ENCODE data around the gene RB1.

Gene RB1

GRCh38 chr13:48500652-48501197 lies 197.2 kb downstream of the RB1 start:
- no peaks in the 10 kb centered on the region for H3K9me3 Mint-ChIP-seq
- no peak overlapping the region for H3K4me3 Mint-ChIP-seq
- no peaks in the 10 kb centered on the region for H3K27me3 Mint-ChIP-seq
- H3K27ac Mint-ChIP-seq, result peak overlapping the region; percentile 76
- peaks cover 52% of the 10 kb centered on the region for H3K4me1 Mint-ChIP-seq
- no peaks in the 10 kb centered on the region for H3K36me3 Mint-ChIP-seq

GRCh38 chr13:48501705-48502104 lies 198.2 kb downstream of the RB1 start:
- peaks cover 62% of the 10 kb centered on the region for H3K4me1 Mint-ChIP-seq
- no peaks in the 10 kb centered on the region for H3K27me3 Mint-ChIP-seq
- no peaks in the 10 kb centered on the region for H3K36me3 Mint-ChIP-seq
- H3K27ac Mint-ChIP-seq, result no peak overlapping the region
- no peaks in the 10 kb centered on the region for H3K9me3 Mint-ChIP-seq
- no peak overlapping the region for H3K4me3 Mint-ChIP-seq

- no peak overlapping the region for H3K4me3 Mint-ChIP-seq
- no peaks in the 10 kb centered on the region for H3K9me3 Mint-ChIP-seq
- H3K27ac Mint-ChIP-seq, result no peak overlapping the region
- no peaks in the 10 kb centered on the region for H3K27me3 Mint-ChIP-seq
- no peaks in the 10 kb centered on the region for H3K36me3 Mint-ChIP-seq
- peaks cover 71% of the 10 kb centered on the region for H3K4me1 Mint-ChIP-seq
Measured at GRCh38 chr13:48502601-48503319, 199.2 kb downstream of the RB1 start.

GRCh38 chr13:48504606-48505005 lies 201.1 kb downstream of the RB1 start:
- Mint-ChIP-seq H3K9me3 (no peaks in the 10 kb centered on the region), H3K36me3 (no peaks in the 10 kb centered on the region), H3K27ac (peak overlapping the region; percentile 56), H3K4me1 (peaks cover 73% of the 10 kb centered on the region), H3K4me3 (peak overlapping the region; percentile 78), H3K27me3 (no peaks in the 10 kb centered on the region)

GRCh38 chr13:48505012-48505411 lies 201.5 kb downstream of the RB1 start:
- no peaks in the 10 kb centered on the region for H3K36me3 Mint-ChIP-seq

GRCh38 chr13:48505597-48506091 lies 202.1 kb downstream of the RB1 start:
- Mint-ChIP-seq H3K27me3 (no peaks in the 10 kb centered on the region), H3K27ac (peak overlapping the region; percentile 96), H3K4me1 (peaks cover 78% of the 10 kb centered on the region), H3K9me3 (no peaks in the 10 kb centered on the region), H3K36me3 (no peaks in the 10 kb centered on the region), H3K4me3 (peak overlapping the region; percentile 78)

More at GRCh38 chr13:48505012-48505411, 201.5 kb downstream of the RB1 start:
- Mint-ChIP-seq H3K27ac (peak overlapping the region; percentile 96), H3K9me3 (no peaks in the 10 kb centered on the region), H3K4me3 (peak overlapping the region; percentile 78), H3K27me3 (no peaks in the 10 kb centered on the region), H3K4me1 (peaks cover 76% of the 10 kb centered on the region)

- peaks cover 74% of the 10 kb centered on the region for H3K4me1 Mint-ChIP-seq
- H3K27ac Mint-ChIP-seq, result peak overlapping the region; percentile 96
- no peaks in the 10 kb centered on the region for H3K36me3 Mint-ChIP-seq
- no peaks in the 10 kb centered on the region for H3K9me3 Mint-ChIP-seq
- peak overlapping the region; percentile 78 for H3K4me3 Mint-ChIP-seq
- no peaks in the 10 kb centered on the region for H3K27me3 Mint-ChIP-seq
Measured at GRCh38 chr13:48506092-48506701, 202.6 kb downstream of the RB1 start.

GRCh38 chr13:48507021-48507420 lies 203.5 kb downstream of the RB1 start:
- no peak overlapping the region for H3K27ac Mint-ChIP-seq
- H3K4me1 Mint-ChIP-seq, result peaks cover 66% of the 10 kb centered on the region
- H3K36me3 Mint-ChIP-seq, result no peaks in the 10 kb centered on the region
- H3K27me3 Mint-ChIP-seq, result no peaks in the 10 kb centered on the region
- no peaks in the 10 kb centered on the region for H3K9me3 Mint-ChIP-seq
- H3K4me3 Mint-ChIP-seq, result no peak overlapping the region

- H3K4me1 Mint-ChIP-seq, result peaks cover 64% of the 10 kb centered on the region
- H3K36me3 Mint-ChIP-seq, result no peaks in the 10 kb centered on the region
- H3K4me3 Mint-ChIP-seq, result no peak overlapping the region
- H3K9me3 Mint-ChIP-seq, result no peaks in the 10 kb centered on the region
- H3K27me3 Mint-ChIP-seq, result no peaks in the 10 kb centered on the region
- no peak overlapping the region for H3K27ac Mint-ChIP-seq
Measured at GRCh38 chr13:48508011-48508410, 204.5 kb downstream of the RB1 start.

GRCh38 chr13:48510698-48511097 lies 207.1 kb downstream of the RB1 start:
- H3K27me3 Mint-ChIP-seq, result no peaks in the 10 kb centered on the region
- H3K36me3 Mint-ChIP-seq, result peaks cover 5% of the 10 kb centered on the region
- H3K4me1 Mint-ChIP-seq, result peaks cover 37% of the 10 kb centered on the region

GRCh38 chr13:48511621-48512230 lies 208.2 kb downstream of the RB1 start:
- no peak overlapping the region for H3K27ac Mint-ChIP-seq
- no peaks in the 10 kb centered on the region for H3K27me3 Mint-ChIP-seq
- no peaks in the 10 kb centered on the region for H3K9me3 Mint-ChIP-seq
- H3K4me1 Mint-ChIP-seq, result peaks cover 27% of the 10 kb centered on the region
- H3K36me3 Mint-ChIP-seq, result peaks cover 5% of the 10 kb centered on the region
- no peak overlapping the region for H3K4me3 Mint-ChIP-seq

More at GRCh38 chr13:48510698-48511097, 207.1 kb downstream of the RB1 start:
- Mint-ChIP-seq H3K9me3 (no peaks in the 10 kb centered on the region), H3K27ac (no peak overlapping the region), H3K4me3 (no peak overlapping the region)

- H3K36me3 Mint-ChIP-seq, result peaks cover 6% of the 10 kb centered on the region
- H3K4me3 Mint-ChIP-seq, result no peak overlapping the region
- no peaks in the 10 kb centered on the region for H3K27me3 Mint-ChIP-seq
- no peaks in the 10 kb centered on the region for H3K9me3 Mint-ChIP-seq
- H3K27ac Mint-ChIP-seq, result no peak overlapping the region
- H3K4me1 Mint-ChIP-seq, result peaks cover 9% of the 10 kb centered on the region
Measured at GRCh38 chr13:48514793-48515192, 211.2 kb downstream of the RB1 start.

- Mint-ChIP-seq H3K4me3 (no peak overlapping the region), H3K27ac (no peak overlapping the region), H3K36me3 (peaks cover 9% of the 10 kb centered on the region), H3K4me1 (peaks cover under 1% of the 10 kb centered on the region), H3K9me3 (no peaks in the 10 kb centered on the region), H3K27me3 (no peaks in the 10 kb centered on the region)
Measured at GRCh38 chr13:48515732-48516131, 212.2 kb downstream of the RB1 start.

- H3K4me1 Mint-ChIP-seq, result no peaks in the 10 kb centered on the region
- H3K4me3 Mint-ChIP-seq, result no peak overlapping the region
- no peaks in the 10 kb centered on the region for H3K9me3 Mint-ChIP-seq
- no peaks in the 10 kb centered on the region for H3K27me3 Mint-ChIP-seq
- peaks cover 9% of the 10 kb centered on the region for H3K36me3 Mint-ChIP-seq
- H3K27ac Mint-ChIP-seq, result no peak overlapping the region
Measured at GRCh38 chr13:48518083-48518482, 214.5 kb downstream of the RB1 start.

GRCh38 chr13:48526286-48526685 lies 222.7 kb downstream of the RB1 start:
- Mint-ChIP-seq H3K9me3 (no peaks in the 10 kb centered on the region), H3K27ac (no peak overlapping the region), H3K4me1 (peaks cover 14% of the 10 kb centered on the region), H3K36me3 (no peaks in the 10 kb centered on the region), H3K4me3 (no peak overlapping the region), H3K27me3 (no peaks in the 10 kb centered on the region)

- Mint-ChIP-seq H3K27ac (no peak overlapping the region), H3K27me3 (no peaks in the 10 kb centered on the region), H3K4me3 (no peak overlapping the region), H3K4me1 (peaks cover 20% of the 10 kb centered on the region), H3K9me3 (no peaks in the 10 kb centered on the region), H3K36me3 (no peaks in the 10 kb centered on the region)
Measured at GRCh38 chr13:48527955-48528354, 224.4 kb downstream of the RB1 start.
